ENCODE measurements around the gene KIF26B.

Gene KIF26B

GRCh38 chr1:245363461-245364200 lies 208.8 kb downstream of the KIF26B start:
- DNase-seq = no peak

GRCh38 chr1:245365095-245366020 lies 210.6 kb downstream of the KIF26B start:
- peak; percentile 20 for DNase-seq

- DNase-seq = no peak
Observed at GRCh38 chr1:245366886-245367285, 212.1 kb downstream of the KIF26B start.

- no peak for DNase-seq
Observed at GRCh38 chr1:245370175-245370825, 215.5 kb downstream of the KIF26B start.

DNA sequence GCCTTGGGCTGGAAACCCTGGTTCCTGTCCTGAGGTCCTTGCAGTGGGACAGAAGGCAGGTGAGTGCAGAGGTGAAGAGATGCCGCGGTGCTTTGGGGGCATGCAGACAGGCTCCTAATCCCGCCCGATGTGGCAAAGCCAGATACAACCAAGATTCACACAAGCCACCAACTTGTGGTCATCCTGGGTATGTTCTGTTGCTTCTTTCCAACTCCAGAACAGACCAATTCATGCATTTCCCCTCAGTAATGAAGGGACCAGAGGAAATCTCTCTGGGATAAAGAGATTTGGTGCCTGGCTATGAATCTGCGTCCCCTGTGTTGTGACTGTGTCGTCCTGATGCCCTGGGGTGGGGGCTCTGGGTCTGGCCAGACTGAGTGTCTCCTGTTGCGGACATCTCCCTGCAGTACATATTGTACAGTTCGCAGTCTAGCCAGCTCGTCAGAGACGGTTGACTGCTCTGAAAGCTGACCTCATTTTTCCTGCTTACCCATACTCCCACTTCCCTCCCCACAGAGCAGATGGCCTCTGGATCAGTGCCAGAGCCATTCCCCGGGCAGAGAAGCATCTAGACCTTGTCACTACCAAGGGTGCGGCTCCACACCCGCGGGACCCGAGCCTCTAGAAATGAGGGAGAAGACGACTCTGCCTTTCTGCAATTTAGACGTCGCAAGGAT lies 216.3 kb downstream of the KIF26B start:
- no peak for DNase-seq

DNA sequence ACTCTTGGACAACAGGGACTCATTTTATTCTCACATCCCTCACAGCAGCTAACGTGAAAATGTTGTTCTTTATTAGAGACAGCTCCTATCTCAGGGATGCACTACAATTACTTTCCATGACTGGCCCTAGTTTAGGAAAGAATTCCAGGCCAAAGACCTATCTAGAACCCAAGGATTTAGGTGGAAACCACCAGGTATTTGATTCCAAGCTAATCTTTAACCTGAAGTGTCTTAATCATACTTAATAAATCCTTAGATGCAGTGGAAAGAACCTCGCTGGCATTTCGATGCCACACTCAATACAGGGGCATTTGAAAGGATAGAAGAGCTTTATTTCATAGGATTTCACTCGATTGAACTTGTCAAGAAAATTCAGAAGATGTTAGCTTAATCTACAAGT lies 218.3 kb downstream of the KIF26B start:
- no peak for DNase-seq

GRCh38 chr1:245375789-245376460 lies 221.1 kb downstream of the KIF26B start:
- DNase-seq = no peak

GRCh38 chr1:245377854-245378253 lies 223.1 kb downstream of the KIF26B start:
- DNase-seq = no peak

GRCh38 chr1:245378311-245378722 lies 223.5 kb downstream of the KIF26B start:
- DNase-seq = peak; percentile 30

DNA sequence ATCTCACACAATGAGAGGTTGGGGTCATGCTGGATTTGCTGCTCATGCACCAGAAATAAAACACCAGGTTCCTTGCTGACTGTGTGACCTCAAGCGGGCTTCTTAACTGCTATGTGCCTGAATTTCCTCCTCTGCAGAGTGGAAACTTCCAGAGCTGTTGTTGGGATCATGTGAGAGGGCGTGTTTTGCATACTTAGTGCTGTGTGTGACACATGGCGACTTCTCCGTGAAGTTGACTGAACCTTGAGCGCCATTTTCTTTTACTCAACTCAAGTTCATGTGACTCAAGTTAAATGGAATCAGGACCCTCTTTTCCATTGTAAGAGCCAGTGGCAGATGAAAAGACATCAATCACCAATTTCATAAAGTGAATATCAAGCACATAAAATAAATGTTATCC lies 224.0 kb downstream of the KIF26B start:
- no peak for DNase-seq

DNA sequence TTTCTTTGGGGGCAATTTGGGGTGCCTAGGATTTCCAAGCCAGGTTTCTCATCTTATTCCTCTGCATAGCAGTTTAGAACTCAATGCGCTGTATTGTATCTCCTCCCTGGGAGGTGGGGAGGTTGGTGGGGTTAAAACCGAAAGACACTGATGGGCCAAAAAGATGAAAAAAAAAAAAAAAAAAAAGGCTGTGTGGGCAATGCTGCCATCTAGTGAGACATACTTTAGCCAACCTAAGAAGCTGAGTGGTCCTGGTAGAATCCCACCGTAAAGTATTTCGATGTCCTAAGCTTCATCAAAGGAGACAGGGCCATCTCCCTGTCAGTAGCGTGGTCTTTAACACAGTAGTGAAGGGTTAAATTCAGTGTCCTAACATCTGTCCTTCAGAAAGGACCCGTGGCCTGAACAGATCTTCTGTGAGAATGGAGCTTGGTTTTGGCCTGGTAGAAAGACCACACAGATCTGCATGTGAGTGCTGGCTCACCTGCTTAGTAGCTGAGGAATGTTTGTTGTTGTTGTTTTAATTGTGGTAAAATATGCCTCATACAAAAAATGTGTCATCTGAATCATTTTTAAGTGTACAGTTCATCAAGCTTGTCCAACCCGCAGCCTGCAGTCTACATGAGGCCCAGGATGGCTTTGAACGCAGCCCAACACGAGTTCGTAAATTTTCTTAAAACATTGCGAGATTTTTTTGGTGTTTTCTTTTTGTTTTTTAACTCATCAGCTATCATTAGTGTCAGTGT lies 226.2 kb downstream of the KIF26B start:
- DNase-seq = peak; percentile 19

DNA sequence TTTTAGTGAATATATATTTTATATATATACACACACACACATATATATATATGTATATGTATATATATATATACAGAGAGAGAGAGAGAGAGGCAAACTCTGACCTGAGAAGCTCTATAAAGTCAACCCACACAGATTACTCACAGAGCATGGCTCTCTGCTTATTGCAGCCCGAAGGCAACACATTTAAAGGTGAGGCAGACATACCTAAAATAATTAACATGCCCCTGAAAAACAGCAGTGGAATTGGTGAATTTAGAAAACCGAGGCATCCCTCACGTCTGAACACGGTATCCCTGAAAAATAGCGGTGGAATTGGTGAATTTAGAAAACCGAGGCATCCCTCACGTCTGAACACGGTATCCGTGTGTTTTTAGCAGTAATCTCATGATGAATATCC lies 228.2 kb downstream of the KIF26B start:
- no peak for DNase-seq

- DNase-seq = no peak
Observed at GRCh38 chr1:245383396-245384330, 228.9 kb downstream of the KIF26B start.

GRCh38 chr1:245386297-245386971 lies 231.6 kb downstream of the KIF26B start:
- DNase-seq = peak; percentile 26

DNA sequence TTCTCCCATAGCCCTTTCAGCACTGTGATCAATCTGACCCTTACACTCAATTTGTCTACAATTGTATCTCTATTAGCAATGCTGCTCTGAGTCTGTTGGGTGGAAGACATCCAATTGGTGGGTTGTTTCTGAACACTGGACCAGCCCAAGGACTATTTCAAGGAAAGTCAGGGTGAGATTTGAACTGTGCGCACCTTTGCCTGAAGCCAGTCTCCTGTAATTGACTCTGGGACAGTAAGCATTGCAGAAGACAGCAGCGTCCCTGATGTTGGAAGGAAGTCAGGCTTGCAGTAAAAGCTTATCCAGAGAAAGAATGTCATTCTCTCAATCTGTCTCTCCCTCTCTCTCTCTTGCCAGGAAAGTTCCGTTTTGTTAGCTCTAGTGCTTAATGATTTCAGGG lies 233.9 kb downstream of the KIF26B start:
- no peak for DNase-seq

GRCh38 chr1:245389873-245390272 lies 235.1 kb downstream of the KIF26B start:
- DNase-seq = no peak

DNA sequence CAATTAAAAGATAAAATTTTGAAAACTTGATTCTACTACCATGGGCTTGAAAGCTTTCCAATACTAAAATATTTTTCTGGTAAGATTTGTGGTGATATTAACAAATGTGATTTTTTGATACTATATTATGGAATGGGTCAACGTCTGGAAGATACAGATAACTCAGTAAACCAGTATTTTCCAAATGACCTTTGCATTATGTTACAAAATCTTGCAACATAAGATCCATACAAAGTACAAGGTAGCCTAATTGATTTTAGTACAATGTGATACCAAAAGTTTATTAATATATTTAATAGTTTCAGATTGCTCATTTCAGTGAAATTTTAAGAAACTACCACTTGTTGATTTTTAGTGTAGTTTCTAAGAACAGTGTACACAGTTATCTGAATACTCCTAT lies 236.2 kb downstream of the KIF26B start:
- DNase-seq = no peak

GRCh38 chr1:245393694-245394093 lies 238.9 kb downstream of the KIF26B start:
- DNase-seq = no peak

- DNase-seq = no peak
Observed at GRCh38 chr1:245395680-245396079, 240.9 kb downstream of the KIF26B start.

DNA sequence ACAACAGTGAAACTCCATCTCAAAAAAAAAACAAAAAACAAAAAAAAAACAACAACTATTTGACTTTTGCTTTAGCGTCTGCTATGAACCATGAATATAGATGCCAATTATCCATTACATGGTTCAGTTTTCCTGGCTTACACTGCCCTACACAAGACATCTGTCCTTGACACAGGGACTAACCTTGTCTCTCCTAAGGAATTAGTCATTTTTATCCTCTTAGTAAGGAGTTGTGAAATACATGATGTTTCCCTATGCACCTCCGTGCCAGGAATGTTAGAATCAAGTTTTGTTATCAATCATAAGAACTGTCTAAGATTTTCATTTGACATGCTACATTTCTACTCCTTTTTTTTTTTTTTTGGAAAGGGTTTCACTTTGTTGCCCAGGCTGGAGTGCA lies 241.8 kb downstream of the KIF26B start:
- no peak for DNase-seq

Data from NCI-H146 (cell line).